HepG2 (cell line): Measurements from ENCODE around the gene DAAM2. TPM values are rescaled to one million over a fixed set of nuclear protein-coding genes. Genes with fewer than 3 reads are reported as not detected.

Source experiments
- polyA plus RNA-seq, 8 experiments: library from polyadenylated mRNA; depleted of rRNA in 3 of 8; stranded (reverse) in 7 of 8; unstranded in 1 of 8; fragments of >200 nt; fragmentation: Illumina TruSeq in 4 of 8; extraction: Trizol in 4 of 8; gene quantifications; 2 replicates each; pipeline versions ENCODE4 v1.2.1 to v1.2.3, GENCODE V29; 2011 to 2016; ENCODE audit warnings: low read depth in 4 of 8, missing spikeins in 1 of 8, mixed read lengths in 1 of 8; ENCODE audit not compliant: insufficient read depth in 1 of 8
- total RNA-seq, 5 experiments: library from RNA; depleted of rRNA; stranded (reverse); fragments of >200 nt; fragmentation: Illumina TruSeq; extraction: Trizol; gene quantifications; 2 replicates each; pipeline ENCODE4 v1.2.3, GENCODE V29; 2016; ENCODE audit warnings: low read depth in 1 of 5

DAAM2 gene
- total and polyA plus RNA-seq, 2 of the 13 experiments (the other 11 are each of a cell fraction or from before 2014, with no cell fraction given): 0.01 TPM; not detected in 1

Other genes with a start within 250 kb of the DAAM2 start
- gene KIF6, start 67.0 kb upstream of the DAAM2 start, total RNA-seq (2016; rRNA removed; fragmentation: Illumina TruSeq; extraction: Trizol): 0.27 and 0.49 TPM in 2 replicates
- gene KIF6, start 67.0 kb upstream of the DAAM2 start, polyA plus RNA-seq (2011; rRNA removed): 0.04 TPM in 2 replicates
- gene MOCS1, start 142.1 kb downstream of the DAAM2 start, total RNA-seq (2016; rRNA removed; fragmentation: Illumina TruSeq; extraction: Trizol): 10.5 and 11.7 TPM in 2 replicates
- gene MOCS1, start 142.1 kb downstream of the DAAM2 start, polyA plus RNA-seq (2011; rRNA removed): 5.3 and 5.9 TPM in 2 replicates